H1 (cell line): ENCODE results near the gene CD1B. TPM values are rescaled to one million over a fixed set of nuclear protein-coding genes. Genes with fewer than 3 reads are reported as not detected.

Experiments used
- CREB1 ChIP-seq: IDR thresholded peaks from 2 replicates; pipeline ENCODE4 v1.6.1; 2012; ENCODE audit warnings: inconsistent platforms
- CTBP2 ChIP-seq: IDR thresholded peaks from 2 replicates; pipeline ENCODE4 v1.7.0; 2011; ENCODE audit warnings: borderline replicate concordance, mild to moderate bottlenecking, moderate library complexity, mixed read lengths, low read length; ENCODE audit not compliant: insufficient read depth, insufficient read length
- CTCF ChIP-seq, 3 experiments: IDR thresholded peaks; 1 replicate in 2 of 3; 2 replicates in 1 of 3; pipeline versions ENCODE4 v1.5.1 to v1.6.1; 2011; ENCODE audit warnings: low read length in 3 of 3, mild to moderate bottlenecking in 3 of 3, inconsistent platforms in 2 of 3, low read depth in 1 of 3, moderate library complexity in 1 of 3; ENCODE audit not compliant: insufficient read depth in 1 of 3; ENCODE audit errors: control extremely low read depth in 1 of 3
- SP4 ChIP-seq: IDR thresholded peaks from 2 replicates; pipeline ENCODE4 v1.6.1; 2012; ENCODE audit warnings: low read length, inconsistent platforms
- TAF7 ChIP-seq: optimal IDR thresholded peaks from 2 replicates; pipeline ENCODE3; 2011; ENCODE audit warnings: low read depth, mild to moderate bottlenecking, inconsistent platforms, low read length, moderate library complexity, borderline replicate concordance
- TCF12 ChIP-seq: IDR thresholded peaks from 2 replicates; pipeline ENCODE4 v1.6.1; 2011; ENCODE audit warnings: low read depth, mild to moderate bottlenecking, low read length
- polyA plus RNA-seq, 7 experiments: library from polyadenylated mRNA; depleted of rRNA in 3 of 7; stranded (reverse) in 5 of 7; unstranded in 2 of 7; fragments of >200 nt in 5 of 7; fragments of 200-250 nt in 2 of 7; gene quantifications; 1 replicate in 5 of 7; 2 replicates in 1 of 7; 4 replicates in 1 of 7; pipeline versions ENCODE4 v1.2.1 to v1.2.3, GENCODE V29; 2011 to 2013; ENCODE audit warnings: missing spikeins in 2 of 7, mixed read lengths in 2 of 7
- total RNA-seq: library from RNA; stranded (reverse); fragmentation: NEBNext Ultra II Directional; extraction: Animal tissue kit (Norgen Biotek cat#: 25700); gene quantifications from 2 replicates; pipeline ENCODE4 v1.2.1, GENCODE V29; 2021
- TF ChIP-seq, protein P1 (sequence below): fragments of 300-600 bp; sonication (generic); IDR thresholded peaks from 2 replicates; pipeline ENCODE4 v1.7.1; 2012; ENCODE audit warnings: low read length, moderate library complexity, mild to moderate bottlenecking, inconsistent platforms; ENCODE audit not compliant: insufficient replicate concordance

The CD1B gene
- total and polyA plus RNA-seq, 2 of the 8 experiments (the other 6 are each of a cell fraction or from before 2014, with no cell fraction given), result not detected

DNA sequence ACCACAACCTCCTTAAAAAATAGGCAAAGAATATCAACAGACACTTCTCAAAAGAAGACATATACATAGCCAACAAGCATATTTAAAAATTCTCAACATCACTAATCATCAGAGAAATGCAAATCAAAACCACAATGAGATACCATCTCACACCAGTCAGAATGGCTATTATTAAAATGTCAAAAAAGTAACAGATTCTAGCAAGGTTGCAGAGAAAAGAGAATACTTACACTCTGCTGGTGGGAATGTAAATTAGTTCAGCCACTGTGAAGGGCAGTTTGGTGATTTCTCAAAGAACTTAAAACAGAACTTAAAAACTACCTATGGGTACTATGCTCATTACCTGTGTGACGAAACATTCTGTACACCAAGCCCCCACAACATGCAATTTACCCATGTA lies 20.7 kb downstream of the CD1B start (continued):
- TF ChIP-seq, protein P1, sequence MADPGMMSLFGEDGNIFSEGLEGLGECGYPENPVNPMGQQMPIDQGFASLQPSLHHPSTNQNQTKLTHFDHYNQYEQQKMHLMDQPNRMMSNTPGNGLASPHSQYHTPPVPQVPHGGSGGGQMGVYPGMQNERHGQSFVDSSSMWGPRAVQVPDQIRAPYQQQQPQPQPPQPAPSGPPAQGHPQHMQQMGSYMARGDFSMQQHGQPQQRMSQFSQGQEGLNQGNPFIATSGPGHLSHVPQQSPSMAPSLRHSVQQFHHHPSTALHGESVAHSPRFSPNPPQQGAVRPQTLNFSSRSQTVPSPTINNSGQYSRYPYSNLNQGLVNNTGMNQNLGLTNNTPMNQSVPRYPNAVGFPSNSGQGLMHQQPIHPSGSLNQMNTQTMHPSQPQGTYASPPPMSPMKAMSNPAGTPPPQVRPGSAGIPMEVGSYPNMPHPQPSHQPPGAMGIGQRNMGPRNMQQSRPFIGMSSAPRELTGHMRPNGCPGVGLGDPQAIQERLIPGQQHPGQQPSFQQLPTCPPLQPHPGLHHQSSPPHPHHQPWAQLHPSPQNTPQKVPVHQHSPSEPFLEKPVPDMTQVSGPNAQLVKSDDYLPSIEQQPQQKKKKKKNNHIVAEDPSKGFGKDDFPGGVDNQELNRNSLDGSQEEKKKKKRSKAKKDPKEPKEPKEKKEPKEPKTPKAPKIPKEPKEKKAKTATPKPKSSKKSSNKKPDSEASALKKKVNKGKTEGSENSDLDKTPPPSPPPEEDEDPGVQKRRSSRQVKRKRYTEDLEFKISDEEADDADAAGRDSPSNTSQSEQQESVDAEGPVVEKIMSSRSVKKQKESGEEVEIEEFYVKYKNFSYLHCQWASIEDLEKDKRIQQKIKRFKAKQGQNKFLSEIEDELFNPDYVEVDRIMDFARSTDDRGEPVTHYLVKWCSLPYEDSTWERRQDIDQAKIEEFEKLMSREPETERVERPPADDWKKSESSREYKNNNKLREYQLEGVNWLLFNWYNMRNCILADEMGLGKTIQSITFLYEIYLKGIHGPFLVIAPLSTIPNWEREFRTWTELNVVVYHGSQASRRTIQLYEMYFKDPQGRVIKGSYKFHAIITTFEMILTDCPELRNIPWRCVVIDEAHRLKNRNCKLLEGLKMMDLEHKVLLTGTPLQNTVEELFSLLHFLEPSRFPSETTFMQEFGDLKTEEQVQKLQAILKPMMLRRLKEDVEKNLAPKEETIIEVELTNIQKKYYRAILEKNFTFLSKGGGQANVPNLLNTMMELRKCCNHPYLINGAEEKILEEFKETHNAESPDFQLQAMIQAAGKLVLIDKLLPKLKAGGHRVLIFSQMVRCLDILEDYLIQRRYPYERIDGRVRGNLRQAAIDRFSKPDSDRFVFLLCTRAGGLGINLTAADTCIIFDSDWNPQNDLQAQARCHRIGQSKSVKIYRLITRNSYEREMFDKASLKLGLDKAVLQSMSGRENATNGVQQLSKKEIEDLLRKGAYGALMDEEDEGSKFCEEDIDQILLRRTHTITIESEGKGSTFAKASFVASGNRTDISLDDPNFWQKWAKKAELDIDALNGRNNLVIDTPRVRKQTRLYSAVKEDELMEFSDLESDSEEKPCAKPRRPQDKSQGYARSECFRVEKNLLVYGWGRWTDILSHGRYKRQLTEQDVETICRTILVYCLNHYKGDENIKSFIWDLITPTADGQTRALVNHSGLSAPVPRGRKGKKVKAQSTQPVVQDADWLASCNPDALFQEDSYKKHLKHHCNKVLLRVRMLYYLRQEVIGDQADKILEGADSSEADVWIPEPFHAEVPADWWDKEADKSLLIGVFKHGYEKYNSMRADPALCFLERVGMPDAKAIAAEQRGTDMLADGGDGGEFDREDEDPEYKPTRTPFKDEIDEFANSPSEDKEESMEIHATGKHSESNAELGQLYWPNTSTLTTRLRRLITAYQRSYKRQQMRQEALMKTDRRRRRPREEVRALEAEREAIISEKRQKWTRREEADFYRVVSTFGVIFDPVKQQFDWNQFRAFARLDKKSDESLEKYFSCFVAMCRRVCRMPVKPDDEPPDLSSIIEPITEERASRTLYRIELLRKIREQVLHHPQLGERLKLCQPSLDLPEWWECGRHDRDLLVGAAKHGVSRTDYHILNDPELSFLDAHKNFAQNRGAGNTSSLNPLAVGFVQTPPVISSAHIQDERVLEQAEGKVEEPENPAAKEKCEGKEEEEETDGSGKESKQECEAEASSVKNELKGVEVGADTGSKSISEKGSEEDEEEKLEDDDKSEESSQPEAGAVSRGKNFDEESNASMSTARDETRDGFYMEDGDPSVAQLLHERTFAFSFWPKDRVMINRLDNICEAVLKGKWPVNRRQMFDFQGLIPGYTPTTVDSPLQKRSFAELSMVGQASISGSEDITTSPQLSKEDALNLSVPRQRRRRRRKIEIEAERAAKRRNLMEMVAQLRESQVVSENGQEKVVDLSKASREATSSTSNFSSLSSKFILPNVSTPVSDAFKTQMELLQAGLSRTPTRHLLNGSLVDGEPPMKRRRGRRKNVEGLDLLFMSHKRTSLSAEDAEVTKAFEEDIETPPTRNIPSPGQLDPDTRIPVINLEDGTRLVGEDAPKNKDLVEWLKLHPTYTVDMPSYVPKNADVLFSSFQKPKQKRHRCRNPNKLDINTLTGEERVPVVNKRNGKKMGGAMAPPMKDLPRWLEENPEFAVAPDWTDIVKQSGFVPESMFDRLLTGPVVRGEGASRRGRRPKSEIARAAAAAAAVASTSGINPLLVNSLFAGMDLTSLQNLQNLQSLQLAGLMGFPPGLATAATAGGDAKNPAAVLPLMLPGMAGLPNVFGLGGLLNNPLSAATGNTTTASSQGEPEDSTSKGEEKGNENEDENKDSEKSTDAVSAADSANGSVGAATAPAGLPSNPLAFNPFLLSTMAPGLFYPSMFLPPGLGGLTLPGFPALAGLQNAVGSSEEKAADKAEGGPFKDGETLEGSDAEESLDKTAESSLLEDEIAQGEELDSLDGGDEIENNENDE, result no peak
- no peak for TF ChIP-seq CTBP2
- TF ChIP-seq TAF7, result no peak
- no peak for TF ChIP-seq CREB1
- TF ChIP-seq CTCF (IDR thresholded peaks at IDR 0.05; ENCODE audit: control extremely low read depth in 1 of 3, insufficient read depth in 1 of 3, low read depth in 1 of 3, low read length in 3 of 3), result no peak
- no peak for TF ChIP-seq TCF12
- TF ChIP-seq SP4, result no peak
